Loucy (cell line): Measurements from ENCODE around the gene ATP1B1.

Experiments used
- H2AFZ ChIP-seq: fragments of 200-600 bp; sonication (generic); 2 replicates; pipeline ENCODE4 v1.6.0; 2016; ENCODE audit warnings: antibody characterized with exemption, mild to moderate bottlenecking, low read length, moderate library complexity
- H3F3A ChIP-seq: fragments of 200-600 bp; 2 replicates; pipeline ENCODE4 v1.6.0; 2016; ENCODE audit warnings: antibody characterized with exemption, low read depth, mild to moderate bottlenecking
- H3K27me3 ChIP-seq: fragments of 200-600 bp; sonication (generic); 2 replicates; pipeline ENCODE4 v1.6.1; 2014; ENCODE audit warnings: low read length, mild to moderate bottlenecking; ENCODE audit not compliant: insufficient read depth, poor library complexity, severe bottlenecking
- H3K36me3 ChIP-seq: fragments of 200-600 bp; sonication (generic); 2 replicates; pipeline ENCODE4 v1.6.1; 2016; ENCODE audit warnings: low read length; ENCODE audit not compliant: insufficient read depth
- H3K4me1 ChIP-seq: fragments of 200-600 bp; sonication (generic); 2 replicates; pipeline ENCODE4 v1.5.1; 2014; ENCODE audit warnings: low read length, mild to moderate bottlenecking; ENCODE audit not compliant: insufficient read depth, poor library complexity, severe bottlenecking
- H3K4me2 ChIP-seq: fragments of 200-600 bp; sonication (generic); 2 replicates; pipeline ENCODE4 v1.6.0; 2014; ENCODE audit warnings: antibody characterized with exemption, low read length, low read depth, mild to moderate bottlenecking; ENCODE audit not compliant: poor library complexity, severe bottlenecking
- H3K4me3 ChIP-seq: fragments of 200-600 bp; sonication (generic); 2 replicates; pipeline ENCODE4 v1.5.1; 2014; ENCODE audit warnings: low read length, mild to moderate bottlenecking, mixed read lengths; ENCODE audit not compliant: poor library complexity, severe bottlenecking
- H3K79me2 ChIP-seq: fragments of 200-600 bp; sonication (generic); 2 replicates; pipeline ENCODE4 v1.6.1; 2014; ENCODE audit warnings: low read length; ENCODE audit not compliant: insufficient read depth
- H3K9ac ChIP-seq: fragments of 200-600 bp; sonication (generic); 2 replicates; pipeline ENCODE4 v1.6.0; 2014; ENCODE audit warnings: mild to moderate bottlenecking, low read depth, low read length, moderate library complexity; ENCODE audit not compliant: poor library complexity, severe bottlenecking
- H3K9me2 ChIP-seq: fragments of 200-600 bp; sonication (generic); replicated peaks from 2 replicates; pipeline ENCODE4 v1.6.1; 2016; ENCODE audit warnings: low read depth, low read length, mixed read lengths
- H3K9me3 ChIP-seq: fragments of 200-600 bp; sonication (generic); 2 replicates; pipeline ENCODE4 v1.6.1; 2014; ENCODE audit warnings: mild to moderate bottlenecking, antibody characterized with exemption, low read length, low read depth; ENCODE audit not compliant: insufficient read depth
- H4K20me1 ChIP-seq: fragments of 200-600 bp; sonication (generic); 2 replicates; pipeline ENCODE4 v1.6.0; 2014; ENCODE audit warnings: antibody characterized with exemption, low read length, mild to moderate bottlenecking; ENCODE audit not compliant: insufficient read depth, poor library complexity, severe bottlenecking
- EZH2phosphoT487 ChIP-seq: fragments of 200-600 bp; IDR thresholded peaks from 2 replicates; pipeline ENCODE4 v1.6.1; 2018; ENCODE audit warnings: antibody characterized with exemption, mild to moderate bottlenecking, moderate library complexity, borderline replicate concordance
- TF ChIP-seq, protein P1 (sequence below): fragments of 200-600 bp; sonication (generic); conservative IDR thresholded peaks from 2 replicates; pipeline ENCODE4 v1.5.1; 2014; ENCODE audit warnings: mild to moderate bottlenecking, antibody characterized with exemption, low read length

Gene ATP1B1

DNA sequence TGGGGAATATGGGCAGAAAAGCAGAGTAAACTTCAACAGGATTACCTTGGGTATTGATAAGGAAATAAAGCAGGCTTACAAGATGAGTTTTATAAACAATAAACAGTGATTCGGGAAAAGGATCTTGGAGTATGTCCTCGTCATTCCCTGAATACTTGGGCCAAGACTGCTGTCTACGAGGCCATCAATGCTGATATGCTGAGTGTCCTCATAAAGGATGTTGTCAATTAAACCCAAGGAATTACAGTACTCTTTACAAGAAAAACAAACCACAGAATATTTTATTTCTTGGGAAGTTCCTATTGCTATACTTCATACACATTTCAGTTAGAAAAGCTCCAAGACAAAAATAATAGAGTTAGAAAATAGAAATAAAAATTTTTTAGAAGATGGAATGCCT is 34.9 kb downstream of the ATP1B1 start:
- Histone ChIP-seq H3K27me3 (no peaks in the 10 kb centered on the region), H3K9me3 (no peaks in the 10 kb centered on the region), H3F3A (no peaks in the 10 kb centered on the region), H2AFZ (no peak overlapping the region), H3K79me2 (no peaks in the 10 kb centered on the region), H3K36me3 (no peaks in the 10 kb centered on the region), H3K9me2 (no peaks in the 10 kb centered on the region), H3K4me3 (no peak overlapping the region), H3K4me2 (no peak overlapping the region), H3K4me1 (no peaks in the 10 kb centered on the region), H3K9ac (no peak overlapping the region), H4K20me1 (no peaks in the 10 kb centered on the region)
- no peak for TF ChIP-seq EZH2phosphoT487
- TF ChIP-seq, protein P1, sequence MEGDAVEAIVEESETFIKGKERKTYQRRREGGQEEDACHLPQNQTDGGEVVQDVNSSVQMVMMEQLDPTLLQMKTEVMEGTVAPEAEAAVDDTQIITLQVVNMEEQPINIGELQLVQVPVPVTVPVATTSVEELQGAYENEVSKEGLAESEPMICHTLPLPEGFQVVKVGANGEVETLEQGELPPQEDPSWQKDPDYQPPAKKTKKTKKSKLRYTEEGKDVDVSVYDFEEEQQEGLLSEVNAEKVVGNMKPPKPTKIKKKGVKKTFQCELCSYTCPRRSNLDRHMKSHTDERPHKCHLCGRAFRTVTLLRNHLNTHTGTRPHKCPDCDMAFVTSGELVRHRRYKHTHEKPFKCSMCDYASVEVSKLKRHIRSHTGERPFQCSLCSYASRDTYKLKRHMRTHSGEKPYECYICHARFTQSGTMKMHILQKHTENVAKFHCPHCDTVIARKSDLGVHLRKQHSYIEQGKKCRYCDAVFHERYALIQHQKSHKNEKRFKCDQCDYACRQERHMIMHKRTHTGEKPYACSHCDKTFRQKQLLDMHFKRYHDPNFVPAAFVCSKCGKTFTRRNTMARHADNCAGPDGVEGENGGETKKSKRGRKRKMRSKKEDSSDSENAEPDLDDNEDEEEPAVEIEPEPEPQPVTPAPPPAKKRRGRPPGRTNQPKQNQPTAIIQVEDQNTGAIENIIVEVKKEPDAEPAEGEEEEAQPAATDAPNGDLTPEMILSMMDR: no peak

DNA sequence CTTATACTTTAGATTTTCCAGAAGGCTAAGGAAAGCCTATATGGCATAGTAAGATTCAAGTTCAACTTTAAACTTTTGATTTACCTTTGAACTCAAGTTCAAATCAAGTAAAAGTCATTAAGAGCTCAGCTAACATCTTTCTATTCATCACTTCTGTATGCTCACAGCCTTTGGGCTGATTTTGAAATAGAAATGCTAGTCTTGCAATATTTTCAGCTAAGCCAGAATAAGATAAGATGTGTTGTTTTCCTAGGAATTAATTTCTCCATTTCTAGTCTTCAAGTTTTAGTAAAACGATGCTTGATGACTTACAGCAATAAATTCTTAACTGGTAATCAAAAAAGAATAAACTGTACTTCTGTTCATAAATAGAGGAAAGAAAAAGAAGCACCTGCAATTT is 35.6 kb downstream of the ATP1B1 start:
- no peak overlapping the region for H2AFZ ChIP-seq
- no peak overlapping the region for H3K9ac ChIP-seq
- H3K27me3 ChIP-seq: no peaks in the 10 kb centered on the region
- H3K36me3 ChIP-seq: no peaks in the 10 kb centered on the region
- no peak overlapping the region for H3K4me3 ChIP-seq
- no peaks in the 10 kb centered on the region for H3K4me1 ChIP-seq
- H3K9me3 ChIP-seq: no peaks in the 10 kb centered on the region
- no peak overlapping the region for H3K4me2 ChIP-seq
- no peaks in the 10 kb centered on the region for H3F3A ChIP-seq
- no peaks in the 10 kb centered on the region for H3K9me2 ChIP-seq
- no peak for TF ChIP-seq EZH2phosphoT487
- TF ChIP-seq, protein P1: no peak
- H4K20me1 ChIP-seq: no peaks in the 10 kb centered on the region
- no peaks in the 10 kb centered on the region for H3K79me2 ChIP-seq

- H2AFZ ChIP-seq: no peak overlapping the region
- H3K9me2 ChIP-seq: no peaks in the 10 kb centered on the region
- no peak overlapping the region for H3K4me3 ChIP-seq
- H3K79me2 ChIP-seq: no peaks in the 10 kb centered on the region
- peaks cover 4% of the 10 kb centered on the region for H3K4me1 ChIP-seq
- no peaks in the 10 kb centered on the region for H3K9me3 ChIP-seq
- H3K4me2 ChIP-seq: no peak overlapping the region
- H3K36me3 ChIP-seq: no peaks in the 10 kb centered on the region
- TF ChIP-seq, protein P1: no peak
- no peak for TF ChIP-seq EZH2phosphoT487
- H4K20me1 ChIP-seq: no peaks in the 10 kb centered on the region
- H3K9ac ChIP-seq: no peak overlapping the region
- no peaks in the 10 kb centered on the region for H3K27me3 ChIP-seq
- H3F3A ChIP-seq: no peaks in the 10 kb centered on the region
Observed at GRCh38 chr1:169143346-169143745, 36.9 kb downstream of the ATP1B1 start.
